ENCODE data around the gene AVPR1A.
"Not testable (repeated sequence)": the region's sequence is repeated elsewhere in the genome, so short reads cannot be mapped to it uniquely, and the experiment has no call there.

Gene AVPR1A

DNA sequence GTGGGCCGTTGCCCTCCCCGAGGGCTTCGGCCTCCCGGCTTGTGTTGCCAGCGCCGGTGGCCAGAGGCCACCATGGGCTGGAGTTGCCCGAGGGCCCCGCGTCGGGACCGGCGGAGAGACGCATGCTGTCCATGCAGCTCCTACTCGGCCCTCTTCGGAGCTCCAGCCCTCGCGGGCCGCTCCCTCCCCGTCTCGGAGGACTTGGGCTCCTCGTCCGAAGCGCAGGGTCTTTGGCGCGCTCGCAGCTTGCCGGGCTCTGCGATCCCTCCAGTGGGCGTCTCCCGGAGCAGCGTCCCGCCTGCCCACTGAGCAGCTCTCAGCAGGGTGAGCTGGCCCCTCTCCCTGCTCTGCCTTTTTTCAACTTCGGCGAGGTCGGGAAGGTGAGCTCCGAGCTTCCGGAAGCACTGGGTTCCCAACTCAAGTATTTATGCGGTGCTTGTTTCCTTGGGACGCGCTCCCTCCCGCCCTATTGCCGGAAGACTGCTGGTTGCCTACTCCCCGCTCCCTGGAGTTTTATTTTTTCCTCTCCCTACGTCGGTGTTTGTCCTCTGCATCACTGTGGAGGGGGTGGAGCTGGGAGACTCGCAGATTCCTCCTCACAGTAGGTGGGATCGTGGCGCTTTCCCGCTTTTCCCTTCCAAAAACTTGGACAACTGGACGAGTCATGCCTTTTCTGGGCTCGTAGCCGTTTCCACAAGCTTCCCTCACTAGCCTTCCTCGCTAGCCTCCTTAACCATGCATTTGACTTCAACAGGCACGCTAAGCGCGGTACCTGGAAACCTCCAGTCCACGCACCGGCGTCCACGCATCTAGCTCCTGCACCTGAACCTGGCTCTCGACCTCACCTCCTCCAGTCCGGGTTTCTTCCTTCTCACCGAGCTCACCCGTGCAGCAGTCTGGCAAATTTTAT, at the start of gene AVPR1A:
Gene AVPR1A, minus strand, starts transcription at position 489 of the 910 bp plus-strand sequence. Its CDS starts 365 bp downstream, at position 124.
- no peak for DNase-seq (ENCODE audit: low spot score)

GRCh38 chr12:63196168-63196567, 45.2 kb upstream of the AVPR1A start:
- DNase-seq (ENCODE audit: low spot score): no peak

GRCh38 chr12:63179224-63179623, 28.2 kb upstream of the AVPR1A start:
- no peak for DNase-seq (ENCODE audit: low spot score)

GRCh38 chr12:63170321-63170720, 19.3 kb upstream of the AVPR1A start:
- no peak for DNase-seq (ENCODE audit: low spot score)

DNA sequence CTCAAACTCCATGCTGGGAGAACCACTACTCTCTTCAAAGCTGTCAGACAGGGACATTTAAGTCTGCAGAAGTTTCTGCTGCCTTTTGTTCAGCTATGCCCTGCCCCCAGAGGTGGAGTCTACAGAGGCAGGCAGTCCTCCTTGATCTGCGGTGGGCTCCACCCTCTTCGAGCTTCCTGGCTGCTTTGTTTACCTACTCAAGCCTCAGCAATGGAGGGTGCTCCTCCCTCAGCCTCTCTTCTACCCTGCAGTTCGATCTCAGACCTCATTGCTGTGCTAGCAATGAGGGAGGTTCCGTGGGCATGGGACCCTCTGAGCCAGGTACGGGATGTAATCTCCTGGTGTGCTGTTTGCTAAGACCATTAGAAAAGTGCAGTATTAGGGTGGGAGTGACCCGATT, 16.7 kb upstream of the AVPR1A start:
- DNase-seq (ENCODE audit: low spot score): not testable (repeated sequence)

DNA sequence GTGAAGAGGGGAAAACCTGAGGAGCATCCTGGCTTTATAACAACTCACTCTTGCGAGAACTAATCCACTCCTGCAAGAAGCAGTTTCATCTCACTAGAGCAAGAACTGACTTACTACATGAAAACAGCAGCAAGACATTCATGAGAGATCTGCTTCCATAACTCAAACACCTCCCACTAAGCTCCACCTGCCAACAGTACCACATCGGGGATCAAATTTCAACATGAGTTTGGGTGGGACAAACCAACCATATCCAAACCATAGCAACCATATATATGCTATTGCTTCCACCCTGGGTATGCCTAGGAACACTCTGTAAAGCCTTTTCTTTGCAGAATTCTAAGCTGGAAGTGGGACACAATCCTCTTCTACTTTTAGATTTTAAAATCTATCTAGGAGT, 13.9 kb upstream of the AVPR1A start:
- DNase-seq (ENCODE audit: low spot score): no peak

GRCh38 chr12:63163541-63163940, 12.5 kb upstream of the AVPR1A start:
- no peak for DNase-seq (ENCODE audit: low spot score)

GRCh38 chr12:63155375-63155774, 4.4 kb upstream of the AVPR1A start:
- no peak for DNase-seq (ENCODE audit: low spot score)

GRCh38 chr12:63154560-63154959, 3.6 kb upstream of the AVPR1A start:
- DNase-seq (ENCODE audit: low spot score): no peak

- no peak for DNase-seq (ENCODE audit: low spot score)
Observed at GRCh38 chr12:63152321-63152700, 1.3 kb upstream of the AVPR1A start.

GRCh38 chr12:63151623-63152320, 771 bp upstream of the AVPR1A start:
- DNase-seq (ENCODE audit: low spot score): peak; percentile 6

DNA sequence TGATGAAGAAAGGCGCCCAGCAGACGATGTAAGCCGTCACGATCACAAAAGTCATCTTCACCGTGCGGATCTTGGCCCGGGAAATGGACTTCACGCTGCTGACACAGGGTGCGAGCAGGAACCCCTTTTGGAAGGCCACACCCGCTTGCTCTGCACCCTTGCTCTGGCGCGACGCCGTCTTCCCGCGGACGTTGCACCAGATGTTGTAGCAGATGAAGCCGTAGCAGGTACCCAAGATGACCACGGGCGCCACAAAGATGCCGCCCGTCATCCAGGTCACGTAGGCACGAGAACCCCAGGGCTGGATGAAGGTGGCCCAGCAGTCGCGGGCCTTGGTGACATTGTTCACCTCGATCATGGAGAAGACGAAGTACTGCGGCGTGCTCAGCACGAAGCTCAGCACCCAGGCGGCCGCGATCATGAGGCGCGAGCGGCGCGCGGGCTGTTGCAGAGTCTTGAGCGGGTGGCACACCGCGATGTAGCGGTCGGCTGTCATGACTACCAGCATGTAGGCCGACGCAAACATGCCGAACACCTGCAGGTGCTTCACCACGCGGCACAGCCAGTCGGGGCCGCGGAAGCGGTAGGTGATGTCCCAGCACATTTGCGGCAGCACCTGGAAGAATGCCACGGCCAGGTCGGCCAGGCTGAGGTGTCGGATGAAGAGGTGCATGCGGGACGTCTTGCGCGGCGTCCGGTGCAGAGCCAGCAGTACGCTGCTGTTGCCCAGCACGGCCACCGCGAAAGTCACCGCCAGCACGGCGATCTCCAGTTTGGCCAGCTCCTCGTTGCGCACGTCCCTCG, 890 bp downstream of the AVPR1A start:
- DNase-seq (ENCODE audit: low spot score): no peak

DNA sequence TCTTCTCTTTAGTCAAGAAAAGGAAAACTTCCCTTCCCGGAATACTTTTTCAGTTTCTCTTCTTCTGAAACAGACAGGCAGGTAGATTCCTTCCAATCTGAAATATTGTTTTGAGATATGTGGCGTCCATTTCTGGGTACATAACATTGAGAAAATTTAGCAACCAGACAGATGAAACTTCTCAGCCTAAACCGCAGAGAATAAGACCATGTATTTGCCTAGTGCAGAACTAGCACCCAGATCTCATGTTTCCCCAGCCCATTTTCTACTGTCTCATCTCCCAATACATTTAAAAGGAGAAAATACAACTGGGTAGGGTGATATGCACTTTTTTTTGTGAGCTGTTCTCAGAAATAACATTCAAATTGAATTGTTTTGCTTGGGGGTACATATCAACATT, 6.4 kb downstream of the AVPR1A start:
- no peak for DNase-seq (ENCODE audit: low spot score)

GRCh38 chr12:63138488-63138887, 12.5 kb downstream of the AVPR1A start:
- no peak for DNase-seq (ENCODE audit: low spot score)

- DNase-seq (ENCODE audit: low spot score): no peak
Observed at GRCh38 chr12:63133981-63134380, 17.0 kb downstream of the AVPR1A start.

GRCh38 chr12:63132201-63132600, 18.8 kb downstream of the AVPR1A start:
- DNase-seq (ENCODE audit: low spot score): no peak

- DNase-seq (ENCODE audit: low spot score): peak; percentile 61
Observed at GRCh38 chr12:63129927-63130326, 21.1 kb downstream of the AVPR1A start.

- no peak for DNase-seq (ENCODE audit: low spot score)
Observed at GRCh38 chr12:63124778-63125177, 26.2 kb downstream of the AVPR1A start.

- peak; percentile 37 for DNase-seq (ENCODE audit: low spot score)
Observed at GRCh38 chr12:63103494-63104131, 47.4 kb downstream of the AVPR1A start.

DNA sequence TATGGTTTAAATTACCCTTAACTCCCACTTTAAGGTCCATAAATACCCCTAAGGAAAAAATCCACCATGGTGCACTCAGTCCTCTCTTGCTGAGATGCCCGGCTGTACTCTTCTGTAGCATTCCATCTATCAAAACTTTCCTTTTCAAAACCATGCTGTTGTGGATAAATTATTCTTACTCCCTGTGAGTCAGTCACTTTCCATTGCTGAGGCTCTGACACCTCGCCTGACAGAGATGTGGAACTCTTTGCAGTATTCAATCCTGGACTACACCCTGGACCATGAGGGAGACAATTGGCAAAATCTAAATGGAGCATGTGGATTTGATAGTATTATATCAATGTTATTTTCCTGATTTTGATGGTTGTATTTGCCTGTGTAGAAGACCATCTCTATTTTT, 49.1 kb downstream of the AVPR1A start:
- no peak for DNase-seq (ENCODE audit: low spot score)

DNA sequence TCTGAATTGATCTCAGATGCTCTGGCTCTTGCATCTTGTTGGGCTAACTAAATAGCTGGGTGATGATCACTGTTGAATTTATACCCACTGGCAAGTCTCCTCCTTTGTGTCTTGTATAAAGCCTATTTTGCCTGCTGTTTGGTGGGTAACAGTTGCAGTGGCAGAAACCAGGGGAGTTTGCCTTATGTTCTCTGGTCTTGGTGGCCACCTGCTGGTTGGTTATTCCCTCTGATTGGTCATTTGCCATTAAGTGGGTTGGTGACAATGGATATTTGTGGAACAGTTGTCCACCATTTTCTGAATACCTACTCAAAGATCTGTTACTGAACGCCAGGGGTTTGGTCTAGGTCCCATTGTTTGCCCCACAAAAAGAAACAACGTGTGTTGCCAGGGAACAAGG, 52.1 kb downstream of the AVPR1A start:
- no peak for DNase-seq (ENCODE audit: low spot score)

DNA sequence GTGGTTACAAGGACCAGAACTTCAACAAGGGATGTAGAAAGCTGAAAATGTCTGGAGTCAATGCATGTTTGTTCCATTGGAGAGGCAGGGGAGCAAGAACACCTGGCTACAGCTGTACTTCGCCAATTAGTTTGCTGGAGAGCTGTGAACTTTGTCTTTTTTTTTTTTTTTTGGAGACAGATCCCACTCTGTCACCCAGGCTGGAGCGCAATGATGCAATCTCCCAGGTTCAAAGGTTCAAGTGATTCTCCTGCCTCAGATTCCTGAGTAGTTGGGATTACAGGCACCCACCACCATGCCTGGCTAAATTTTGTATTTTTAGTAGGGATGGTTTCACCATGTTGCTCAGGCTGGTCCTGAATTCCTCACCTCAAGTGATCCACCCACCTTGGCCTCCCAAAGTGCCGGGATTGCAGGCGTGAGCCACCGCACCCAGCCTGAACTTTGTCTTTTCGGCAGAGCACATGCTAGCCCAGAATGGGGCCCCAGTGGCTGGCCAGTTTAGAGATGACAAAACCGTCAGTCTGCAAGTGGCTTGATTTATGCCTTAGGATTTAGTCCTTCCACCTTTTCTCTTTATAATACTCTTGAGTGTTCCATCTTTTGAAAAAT, 55.5 kb downstream of the AVPR1A start:
- DNase-seq (ENCODE audit: low spot score): no peak
